GM23338 (cell line): ENCODE measurements around the gene USP24. TPM values are rescaled to one million over a fixed set of nuclear protein-coding genes. Genes with fewer than 3 reads are reported as not detected.

Experiments
- ATAC-seq: fragments of 200-7000 bp; cut with Tn5 transposase; 3 replicates; pipeline ENCODE4 v1.9.1; 2020
- DNase-seq: peaks from one replicate; pipeline ENCODE4 v3.0.0-alpha.2; 2015; ENCODE audit warnings: low spot score
- H2AFZ ChIP-seq: fragments of 200-600 bp; sonication (generic); 2 replicates; pipeline ENCODE4 v1.8.0; 2016; ENCODE audit warnings: antibody characterized with exemption, mild to moderate bottlenecking, moderate library complexity
- H3F3A ChIP-seq: fragments of 200-600 bp; sonication (generic); replicated peaks from 2 replicates; pipeline ENCODE4 v1.8.0; 2017; ENCODE audit warnings: antibody characterized with exemption, mixed run types, low read depth
- H3K27ac ChIP-seq: fragments of 200-600 bp; sonication (generic); 2 replicates; pipeline ENCODE4 v1.6.1; 2016; ENCODE audit warnings: low read depth
- H3K27me3 ChIP-seq: fragments of 200-600 bp; sonication (generic); 2 replicates; pipeline ENCODE4 v1.8.0; 2016; ENCODE audit warnings: mild to moderate bottlenecking, mixed run types, moderate library complexity; ENCODE audit not compliant: insufficient read depth
- H3K36me3 ChIP-seq: fragments of 200-600 bp; sonication (generic); 2 replicates; pipeline ENCODE4 v1.8.0; 2016; ENCODE audit warnings: mild to moderate bottlenecking; ENCODE audit not compliant: insufficient read depth
- H3K4me1 ChIP-seq: fragments of 200-600 bp; sonication (generic); 2 replicates; pipeline ENCODE4 v1.8.0; 2016; ENCODE audit warnings: mild to moderate bottlenecking, moderate library complexity; ENCODE audit not compliant: insufficient read depth
- H3K4me2 ChIP-seq: fragments of 200-600 bp; sonication (generic); 2 replicates; pipeline ENCODE4 v1.7.1; 2017; ENCODE audit warnings: mixed run types
- H3K4me3 ChIP-seq: fragments of 200-600 bp; sonication (generic); 2 replicates; pipeline ENCODE4 v1.6.1; 2016; ENCODE audit warnings: mixed run types
- H3K79me2 ChIP-seq: fragments of 200-600 bp; sonication (generic); replicated peaks from 2 replicates; pipeline ENCODE4 v1.8.0; 2017; ENCODE audit warnings: mild to moderate bottlenecking; ENCODE audit not compliant: insufficient read depth
- H3K9me2 ChIP-seq: fragments of 200-600 bp; sonication (generic); 2 replicates; pipeline ENCODE4 v1.8.0; 2017; ENCODE audit not compliant: insufficient read depth
- H4K20me1 ChIP-seq: fragments of 200-600 bp; sonication (generic); replicated peaks from 2 replicates; pipeline ENCODE4 v1.8.0; 2017; ENCODE audit warnings: mild to moderate bottlenecking; ENCODE audit not compliant: insufficient read depth
- H3K27ac Mint-ChIP-seq: 2 replicates; pipeline ENCODE4 v1.8.0; 2020; ENCODE audit warnings: inconsistent platforms, mild to moderate bottlenecking, moderate library complexity, mixed read lengths
- H3K27me3 Mint-ChIP-seq: 3 replicates; pipeline ENCODE4 v1.8.0; 2022; ENCODE audit warnings: low read depth, mild to moderate bottlenecking, moderate library complexity, mixed read lengths, inconsistent platforms; ENCODE audit not compliant: insufficient read depth, poor library complexity
- H3K36me3 Mint-ChIP-seq: 3 replicates; pipeline ENCODE4 v1.8.0; 2021; ENCODE audit warnings: low read depth, mild to moderate bottlenecking, inconsistent platforms, moderate library complexity, mixed read lengths
- H3K4me1 Mint-ChIP-seq: 3 replicates; pipeline ENCODE4 v1.8.0; 2020; ENCODE audit warnings: mild to moderate bottlenecking, inconsistent platforms, mixed read lengths
- H3K4me3 Mint-ChIP-seq: 3 replicates; pipeline ENCODE4 v1.8.0; 2021; ENCODE audit warnings: moderate library complexity, mild to moderate bottlenecking, inconsistent platforms, mixed read lengths
- H3K9me3 Mint-ChIP-seq: 3 replicates; pipeline ENCODE4 v1.8.0; 2020; ENCODE audit warnings: moderate library complexity, mild to moderate bottlenecking, inconsistent platforms, mixed read lengths
- CREB1 ChIP-seq: fragments of 250-450 bp; sonication (Bioruptor Pico); IDR thresholded peaks from 2 replicates; pipeline ENCODE4 v1.5.0; 2020; ENCODE audit warnings: low read depth, mild to moderate bottlenecking, moderate library complexity
- CTCF ChIP-seq, 2 experiments: fragments of 200-600 bp in 1 of 2; sonication (generic) in 1 of 2; conservative IDR thresholded peaks; 2 replicates each; pipeline versions ENCODE4 v1.5.1 to v1.6.1; 2016 to 2017; ENCODE audit warnings: antibody characterized with exemption in 2 of 2, low read depth in 2 of 2, mild to moderate bottlenecking in 2 of 2, moderate library complexity in 1 of 2
- EZH2 ChIP-seq: fragments of 200-600 bp; sonication (generic); IDR thresholded peaks from one replicate; pipeline ENCODE4 v1.8.0; 2017; ENCODE audit warnings: antibody characterized with exemption, mild to moderate bottlenecking, low read depth; ENCODE audit not compliant: unreplicated experiment
- EZH2phosphoT487 ChIP-seq: fragments of 200-600 bp; sonication (generic); IDR thresholded peaks from one replicate; pipeline ENCODE4 v1.8.1; 2018; ENCODE audit warnings: antibody characterized with exemption; ENCODE audit not compliant: unreplicated experiment
- JUNB ChIP-seq: IDR thresholded peaks from one replicate; pipeline ENCODE4 v1.6.1; 2016; ENCODE audit warnings: antibody characterized with exemption; ENCODE audit not compliant: unreplicated experiment
- NANOG ChIP-seq: IDR thresholded peaks from 2 replicates; pipeline ENCODE4 v1.6.1; 2016; ENCODE audit warnings: antibody characterized with exemption, borderline replicate concordance
- POLR2AphosphoS5 ChIP-seq: IDR thresholded peaks from 2 replicates; pipeline ENCODE4 v1.6.1; 2016; ENCODE audit warnings: antibody characterized with exemption, low read depth
- STAT1 ChIP-seq: IDR thresholded peaks from one replicate; pipeline ENCODE4 v1.6.1; 2016; ENCODE audit warnings: antibody characterized with exemption; ENCODE audit not compliant: unreplicated experiment
- ZNF114 ChIP-seq: fragments of 250-450 bp; sonication (Bioruptor Pico); IDR thresholded peaks from 2 replicates; pipeline ENCODE4 v1.5.0; 2020; ENCODE audit warnings: mild to moderate bottlenecking, moderate library complexity
- ZNF331 ChIP-seq: fragments of 250-450 bp; sonication (Bioruptor Pico); IDR thresholded peaks from 2 replicates; pipeline ENCODE4 v1.5.0; 2020; ENCODE audit warnings: low read depth, mild to moderate bottlenecking, moderate library complexity
- ZNF462 ChIP-seq: fragments of 250-450 bp; sonication (Bioruptor Pico); IDR thresholded peaks from 2 replicates; pipeline ENCODE4 v1.5.0; 2020; ENCODE audit warnings: mild to moderate bottlenecking, moderate library complexity
- polyA plus RNA-seq: library from polyadenylated mRNA; unstranded; fragments of >200 nt; fragmentation: Nextera tagmentation; extraction: Ambion mirVana; gene quantifications from 2 replicates; pipeline ENCODE4 v1.2.1, GENCODE V29; 2016
- total RNA-seq: library from RNA; depleted of rRNA; stranded (reverse); fragments of >200 nt; shearing (Covaris generic); gene quantifications from 2 replicates; pipeline ENCODE4 v1.2.3, GENCODE V29; 2014
- TF ChIP-seq, protein P1 (sequence below): IDR thresholded peaks from one replicate; pipeline ENCODE4 v1.6.1; 2018; ENCODE audit warnings: antibody characterized with exemption; ENCODE audit not compliant: unreplicated experiment
- TF ChIP-seq, protein P2 (sequence below): IDR thresholded peaks from 2 replicates; pipeline ENCODE4 v1.6.1; 2016; ENCODE audit warnings: antibody characterized with exemption

USP24 gene
- total and polyA plus RNA-seq, 2 experiments from 2014 or later, result 12.1 to 32.6 TPM

- no peaks in the 10 kb centered on the region for H3K9me2 ChIP-seq
- H3K9me3 Mint-ChIP-seq, result no peaks in the 10 kb centered on the region; the same call in 2 of the 3 replicates
- H3K79me2 ChIP-seq, result no peaks in the 10 kb centered on the region
- H3K4me3 Mint-ChIP-seq, result no peak overlapping the region
- H3K27ac Mint-ChIP-seq, result no peak overlapping the region
- H3K27me3 Mint-ChIP-seq, result peaks cover 8% of the 10 kb centered on the region
- H3K27me3 ChIP-seq, result no peaks in the 10 kb centered on the region
- H4K20me1 ChIP-seq, result 0 out of 2 replicates have a peak, but pooled peaks cover 2% of the 10 kb centered on the region
- H3K4me1 Mint-ChIP-seq, result peaks cover 9% of the 10 kb centered on the region
- no peak overlapping the region for H3K4me2 ChIP-seq
- ATAC-seq (no peak), DNase-seq (no peak)
- H3K27ac ChIP-seq, result no peak overlapping the region
- H3K4me3 ChIP-seq, result no peak overlapping the region
- peaks cover 29% of the 10 kb centered on the region for H3F3A ChIP-seq
- TF ChIP-seq ZNF331 (no peak), POLR2AphosphoS5 (no peak), EZH2phosphoT487 (no peak), CREB1 (CRISPR knock-in tag) (no peak), ZNF462 (CRISPR knock-in tag) (no peak), NANOG (no peak), ZNF114 (CRISPR knock-in tag) (no peak), STAT1 (no peak), JUNB (no peak), EZH2 (no peak), CTCF (conservative IDR thresholded peaks at IDR 0.05; ENCODE audit: low read depth in 2 of 2) (no peak)
- TF ChIP-seq, protein P1, sequence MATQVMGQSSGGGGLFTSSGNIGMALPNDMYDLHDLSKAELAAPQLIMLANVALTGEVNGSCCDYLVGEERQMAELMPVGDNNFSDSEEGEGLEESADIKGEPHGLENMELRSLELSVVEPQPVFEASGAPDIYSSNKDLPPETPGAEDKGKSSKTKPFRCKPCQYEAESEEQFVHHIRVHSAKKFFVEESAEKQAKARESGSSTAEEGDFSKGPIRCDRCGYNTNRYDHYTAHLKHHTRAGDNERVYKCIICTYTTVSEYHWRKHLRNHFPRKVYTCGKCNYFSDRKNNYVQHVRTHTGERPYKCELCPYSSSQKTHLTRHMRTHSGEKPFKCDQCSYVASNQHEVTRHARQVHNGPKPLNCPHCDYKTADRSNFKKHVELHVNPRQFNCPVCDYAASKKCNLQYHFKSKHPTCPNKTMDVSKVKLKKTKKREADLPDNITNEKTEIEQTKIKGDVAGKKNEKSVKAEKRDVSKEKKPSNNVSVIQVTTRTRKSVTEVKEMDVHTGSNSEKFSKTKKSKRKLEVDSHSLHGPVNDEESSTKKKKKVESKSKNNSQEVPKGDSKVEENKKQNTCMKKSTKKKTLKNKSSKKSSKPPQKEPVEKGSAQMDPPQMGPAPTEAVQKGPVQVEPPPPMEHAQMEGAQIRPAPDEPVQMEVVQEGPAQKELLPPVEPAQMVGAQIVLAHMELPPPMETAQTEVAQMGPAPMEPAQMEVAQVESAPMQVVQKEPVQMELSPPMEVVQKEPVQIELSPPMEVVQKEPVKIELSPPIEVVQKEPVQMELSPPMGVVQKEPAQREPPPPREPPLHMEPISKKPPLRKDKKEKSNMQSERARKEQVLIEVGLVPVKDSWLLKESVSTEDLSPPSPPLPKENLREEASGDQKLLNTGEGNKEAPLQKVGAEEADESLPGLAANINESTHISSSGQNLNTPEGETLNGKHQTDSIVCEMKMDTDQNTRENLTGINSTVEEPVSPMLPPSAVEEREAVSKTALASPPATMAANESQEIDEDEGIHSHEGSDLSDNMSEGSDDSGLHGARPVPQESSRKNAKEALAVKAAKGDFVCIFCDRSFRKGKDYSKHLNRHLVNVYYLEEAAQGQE, result no peak
- TF ChIP-seq, protein P2, sequence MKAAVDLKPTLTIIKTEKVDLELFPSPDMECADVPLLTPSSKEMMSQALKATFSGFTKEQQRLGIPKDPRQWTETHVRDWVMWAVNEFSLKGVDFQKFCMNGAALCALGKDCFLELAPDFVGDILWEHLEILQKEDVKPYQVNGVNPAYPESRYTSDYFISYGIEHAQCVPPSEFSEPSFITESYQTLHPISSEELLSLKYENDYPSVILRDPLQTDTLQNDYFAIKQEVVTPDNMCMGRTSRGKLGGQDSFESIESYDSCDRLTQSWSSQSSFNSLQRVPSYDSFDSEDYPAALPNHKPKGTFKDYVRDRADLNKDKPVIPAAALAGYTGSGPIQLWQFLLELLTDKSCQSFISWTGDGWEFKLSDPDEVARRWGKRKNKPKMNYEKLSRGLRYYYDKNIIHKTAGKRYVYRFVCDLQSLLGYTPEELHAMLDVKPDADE, result no peak
- peaks cover 8% of the 10 kb centered on the region; the same call in 1 of the 2 replicates for H3K4me1 ChIP-seq
- peaks cover 10% of the 10 kb centered on the region for H3K36me3 ChIP-seq
- peaks cover 75% of the 10 kb centered on the region for H3K36me3 Mint-ChIP-seq
- H2AFZ ChIP-seq, result no peak overlapping the region
These were observed 144.6 kb downstream of the USP24 start for GRCh38 chr1:55070293-55071164.
